ENCODE results near the gene NLRP5. TPM values are rescaled to one million over a fixed set of nuclear protein-coding genes. Genes with fewer than 3 reads are reported as not detected.
A peak's percentile ranks its signal among the peaks of the same experiment; 100 is the strongest.
"Not testable (repeated sequence)": the region's sequence is repeated elsewhere in the genome, so short reads cannot be mapped to it uniquely, and the experiment has no call there.

NLRP5 gene
- total RNA-seq, 1 donor from 2014 or later = not detected

DNA sequence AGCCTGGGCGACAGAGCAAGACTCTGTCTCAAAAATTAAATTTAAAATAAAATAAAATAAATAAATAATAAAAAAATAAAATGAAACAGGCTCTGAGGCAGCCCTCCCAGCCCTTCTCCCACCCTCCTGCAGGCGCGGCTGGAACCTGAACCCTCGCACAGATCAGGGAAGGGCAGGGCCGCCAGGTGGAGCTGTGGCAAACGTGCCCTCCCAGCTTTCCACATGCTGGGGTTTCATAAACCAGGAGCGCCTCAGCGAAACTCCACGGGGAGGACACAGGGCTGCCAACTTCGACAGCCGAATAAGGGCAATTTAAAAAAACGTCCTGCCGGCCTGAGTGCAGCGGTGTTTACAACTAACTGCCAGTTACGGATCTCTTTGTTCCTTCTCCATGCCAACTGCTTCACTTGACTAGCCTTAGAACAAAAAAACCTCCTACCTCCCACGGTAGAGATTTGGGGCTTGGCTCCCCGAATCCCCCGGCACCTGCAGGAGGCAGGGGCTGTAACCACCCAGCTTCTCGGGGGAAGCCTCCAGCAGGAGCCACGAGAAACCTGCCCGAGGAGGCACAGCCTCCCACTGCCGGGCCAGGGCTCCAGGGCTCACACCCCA, 118.6 kb downstream of the NLRP5 start:
- peaks cover 6% of the 10 kb centered on the region for H3K36me3 Mint-ChIP-seq (ENCODE audit: unreplicated experiment)
- H3K27ac Mint-ChIP-seq (ENCODE audit: unreplicated experiment) = peak overlapping the region; percentile 73
- H3K4me3 Mint-ChIP-seq (ENCODE audit: unreplicated experiment) = peak overlapping the region; percentile 42
- TF ChIP-seq, protein P1, sequence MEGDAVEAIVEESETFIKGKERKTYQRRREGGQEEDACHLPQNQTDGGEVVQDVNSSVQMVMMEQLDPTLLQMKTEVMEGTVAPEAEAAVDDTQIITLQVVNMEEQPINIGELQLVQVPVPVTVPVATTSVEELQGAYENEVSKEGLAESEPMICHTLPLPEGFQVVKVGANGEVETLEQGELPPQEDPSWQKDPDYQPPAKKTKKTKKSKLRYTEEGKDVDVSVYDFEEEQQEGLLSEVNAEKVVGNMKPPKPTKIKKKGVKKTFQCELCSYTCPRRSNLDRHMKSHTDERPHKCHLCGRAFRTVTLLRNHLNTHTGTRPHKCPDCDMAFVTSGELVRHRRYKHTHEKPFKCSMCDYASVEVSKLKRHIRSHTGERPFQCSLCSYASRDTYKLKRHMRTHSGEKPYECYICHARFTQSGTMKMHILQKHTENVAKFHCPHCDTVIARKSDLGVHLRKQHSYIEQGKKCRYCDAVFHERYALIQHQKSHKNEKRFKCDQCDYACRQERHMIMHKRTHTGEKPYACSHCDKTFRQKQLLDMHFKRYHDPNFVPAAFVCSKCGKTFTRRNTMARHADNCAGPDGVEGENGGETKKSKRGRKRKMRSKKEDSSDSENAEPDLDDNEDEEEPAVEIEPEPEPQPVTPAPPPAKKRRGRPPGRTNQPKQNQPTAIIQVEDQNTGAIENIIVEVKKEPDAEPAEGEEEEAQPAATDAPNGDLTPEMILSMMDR (IDR thresholded peaks at IDR 0.05; ENCODE audit: partially characterized antibody, unreplicated experiment) = peak; percentile 71
- DNase-seq = peak; percentile 85
- peaks cover 11% of the 10 kb centered on the region for H3K27me3 Mint-ChIP-seq (ENCODE audit: unreplicated experiment)
- H3K4me1 Mint-ChIP-seq (ENCODE audit: low read depth, unreplicated experiment) = peaks cover 25% of the 10 kb centered on the region
- H3K9me3 Mint-ChIP-seq (ENCODE audit: unreplicated experiment) = peaks cover 9% of the 10 kb centered on the region

DNA sequence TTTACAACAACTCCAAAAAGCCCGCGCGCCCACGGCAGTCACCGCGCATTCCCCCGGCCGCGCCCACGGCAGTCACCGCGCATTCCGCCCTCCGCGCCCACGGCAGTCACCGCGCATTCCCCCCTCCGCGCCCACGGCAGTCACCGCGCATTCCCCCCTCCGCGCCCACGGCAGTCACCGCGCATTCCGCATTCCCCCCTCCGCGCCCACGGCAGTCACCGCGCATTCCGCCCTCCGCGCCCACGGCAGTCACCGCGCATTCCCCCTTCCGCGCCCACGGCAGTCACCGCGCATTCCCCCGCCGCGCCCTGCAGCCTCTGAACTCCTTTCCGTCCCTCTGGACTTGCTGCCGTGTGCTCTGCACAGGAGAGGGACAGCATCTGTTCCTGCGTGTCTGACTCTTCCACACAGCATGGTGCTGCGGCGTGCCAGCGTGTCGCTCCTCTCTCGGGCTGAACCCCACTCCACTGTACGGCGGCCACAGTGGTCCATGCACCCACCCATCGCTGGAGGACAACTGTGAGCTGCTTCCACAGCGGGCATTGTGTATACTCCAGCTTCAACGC, 119.3 kb downstream of the NLRP5 start:
- not testable (repeated sequence) for H3K36me3 Mint-ChIP-seq (ENCODE audit: unreplicated experiment); DNase-seq; H3K9me3 Mint-ChIP-seq (ENCODE audit: unreplicated experiment)
- Mint-ChIP-seq H3K4me1 (ENCODE audit: low read depth, unreplicated experiment) (peaks cover 28% of the 10 kb centered on the region), H3K27me3 (ENCODE audit: unreplicated experiment) (peaks cover 11% of the 10 kb centered on the region), H3K27ac (ENCODE audit: unreplicated experiment) (peak overlapping the region; percentile 86), H3K4me3 (ENCODE audit: unreplicated experiment) (peak overlapping the region; percentile 68)

DNA sequence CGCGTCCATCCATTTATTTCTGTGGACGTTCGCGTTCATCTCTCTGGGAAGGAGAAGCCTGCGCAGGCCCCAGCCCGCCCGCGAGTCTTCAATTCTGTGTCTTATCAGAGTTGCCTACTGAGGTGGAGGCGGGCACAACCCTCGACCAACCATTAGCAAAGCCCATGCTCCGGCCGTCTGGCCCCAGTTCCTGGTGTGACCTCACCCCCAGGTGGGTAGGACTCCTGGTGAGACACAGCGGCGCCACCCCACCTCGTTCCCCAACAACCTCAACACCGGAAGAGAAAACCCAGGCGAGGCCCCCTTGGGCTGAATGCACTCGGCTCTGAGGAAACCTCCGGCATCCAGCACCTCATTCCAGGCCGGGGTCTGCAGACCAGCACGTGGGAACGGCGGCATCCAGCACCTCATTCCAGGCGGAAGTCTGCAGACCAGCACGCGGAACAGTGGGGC, 119.8 kb downstream of the NLRP5 start:
- peak overlapping the region; percentile 86 for H3K27ac Mint-ChIP-seq (ENCODE audit: unreplicated experiment)
- H3K9me3 Mint-ChIP-seq (ENCODE audit: unreplicated experiment) = peaks cover 7% of the 10 kb centered on the region
- peak overlapping the region; percentile 68 for H3K4me3 Mint-ChIP-seq (ENCODE audit: unreplicated experiment)
- peaks cover 11% of the 10 kb centered on the region for H3K27me3 Mint-ChIP-seq (ENCODE audit: unreplicated experiment)
- DNase-seq = no peak
- H3K4me1 Mint-ChIP-seq (ENCODE audit: low read depth, unreplicated experiment) = peaks cover 27% of the 10 kb centered on the region
- TF ChIP-seq, protein P1 (IDR thresholded peaks at IDR 0.05; ENCODE audit: partially characterized antibody, unreplicated experiment) = no peak
- H3K36me3 Mint-ChIP-seq (ENCODE audit: unreplicated experiment) = peaks cover 2% of the 10 kb centered on the region

DNA sequence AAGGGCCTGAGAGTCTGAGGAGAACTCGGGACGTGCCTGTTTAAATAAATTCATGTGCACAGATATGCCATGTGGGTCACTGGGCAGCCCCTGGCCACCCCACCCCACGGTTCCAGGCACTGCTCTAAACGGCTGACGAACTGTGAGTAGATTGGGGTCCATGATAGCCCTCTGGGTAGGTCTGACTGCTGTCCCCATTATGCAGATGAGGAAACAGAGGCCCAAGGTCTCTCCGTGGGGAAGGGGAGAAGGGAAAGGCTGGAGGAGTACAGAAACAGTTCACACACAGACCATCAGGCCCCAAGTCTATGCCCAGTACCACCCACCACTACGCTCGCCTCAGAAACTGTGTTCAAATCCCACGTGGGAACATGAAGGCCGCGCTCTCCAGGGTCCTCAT, 120.4 kb downstream of the NLRP5 start:
- H3K27me3 Mint-ChIP-seq (ENCODE audit: unreplicated experiment) = peaks cover 11% of the 10 kb centered on the region
- peaks cover 26% of the 10 kb centered on the region for H3K4me1 Mint-ChIP-seq (ENCODE audit: low read depth, unreplicated experiment)
- peak overlapping the region; percentile 65 for H3K4me3 Mint-ChIP-seq (ENCODE audit: unreplicated experiment)
- peaks cover 5% of the 10 kb centered on the region for H3K9me3 Mint-ChIP-seq (ENCODE audit: unreplicated experiment)
- TF ChIP-seq, protein P1 (IDR thresholded peaks at IDR 0.05; ENCODE audit: partially characterized antibody, unreplicated experiment) = no peak
- no peaks in the 10 kb centered on the region for H3K36me3 Mint-ChIP-seq (ENCODE audit: unreplicated experiment)
- peak overlapping the region; percentile 80 for H3K27ac Mint-ChIP-seq (ENCODE audit: unreplicated experiment)
- no peak for DNase-seq

DNA sequence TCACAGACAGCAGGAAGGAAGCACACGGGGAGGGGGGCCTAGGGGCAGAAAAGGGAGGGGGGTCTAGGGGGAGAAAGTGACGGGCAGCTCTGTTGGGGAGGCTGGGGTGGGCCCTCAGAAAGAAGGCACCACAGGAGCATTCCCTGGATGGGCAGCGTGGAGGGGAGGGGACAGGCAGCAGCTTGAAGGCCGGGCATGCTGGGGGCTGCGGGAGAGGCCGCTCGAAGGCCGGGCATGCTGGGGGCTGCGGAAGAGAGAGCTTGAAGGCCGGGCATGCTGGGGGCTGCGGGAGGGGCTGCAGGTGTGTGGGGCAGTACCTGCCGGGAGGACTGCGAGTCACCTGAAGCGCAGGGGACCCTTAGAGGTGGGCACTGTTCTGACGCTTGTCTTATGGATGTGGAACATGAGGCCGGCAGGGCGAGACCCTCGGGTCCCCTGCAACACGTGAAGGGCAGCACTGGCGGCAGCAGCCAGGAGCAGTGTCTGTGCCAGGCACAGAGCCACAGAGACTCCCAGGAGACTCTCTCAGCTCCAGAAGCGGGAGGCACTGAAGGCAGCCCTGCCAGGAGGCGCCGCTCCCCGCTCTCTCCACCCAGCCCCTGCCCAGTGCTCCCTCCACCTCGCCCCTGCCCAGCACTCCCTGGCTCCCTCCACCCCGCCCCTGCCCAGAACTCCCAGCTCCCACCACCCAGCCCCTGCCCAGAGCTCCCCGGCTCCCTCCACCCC, 121.2 kb downstream of the NLRP5 start:
- H3K4me3 Mint-ChIP-seq (ENCODE audit: unreplicated experiment) = no peak overlapping the region
- no peaks in the 10 kb centered on the region for H3K36me3 Mint-ChIP-seq (ENCODE audit: unreplicated experiment)
- TF ChIP-seq, protein P1 (IDR thresholded peaks at IDR 0.05; ENCODE audit: partially characterized antibody, unreplicated experiment) = no peak
- H3K27me3 Mint-ChIP-seq (ENCODE audit: unreplicated experiment) = peaks cover 8% of the 10 kb centered on the region
- H3K4me1 Mint-ChIP-seq (ENCODE audit: low read depth, unreplicated experiment) = peaks cover 31% of the 10 kb centered on the region
- H3K9me3 Mint-ChIP-seq (ENCODE audit: unreplicated experiment) = peaks cover 7% of the 10 kb centered on the region
- no peak for DNase-seq
- no peak overlapping the region for H3K27ac Mint-ChIP-seq (ENCODE audit: unreplicated experiment)
